CD4-positive, alpha-beta T cell (primary cell): ENCODE data around the gene ZNF688. TPM values are rescaled to one million over a fixed set of nuclear protein-coding genes. Genes with fewer than 3 reads are reported as not detected.

ENCODE experiments used
- ATAC-seq: fragments of 200-7000 bp; cut with Tn5 transposase; one replicate; pipeline ENCODE4 v1.10.0; 2022; ENCODE audit warnings: mild to moderate bottlenecking; ENCODE audit not compliant: poor library complexity
- CTCF ChIA-PET: fragments of 350-600 bp; sonication (Branson Sonifier 250); formaldehyde crosslinking; loops from one replicate; lab custom pipeline; 2021; ENCODE audit warnings: antibody characterized with exemption, inconsistent platforms; lab: Charles Lee
- POLR2A ChIA-PET: fragments of 350-600 bp; sonication (Branson Sonifier 250); formaldehyde crosslinking; loops from one replicate; lab custom pipeline; 2021; ENCODE audit warnings: antibody characterized with exemption, inconsistent platforms; lab: Charles Lee
- DNase-seq, 14 experiments: peaks; one replicate each; pipeline ENCODE4 v3.0.0-alpha.2; 2013 to 2020; ENCODE audit warnings: mixed read lengths in 2 of 14
- H3K27ac ChIP-seq, 2 donors: one replicate each; pipeline versions ENCODE4 v1.5.1 to v1.7.0; 2013; ENCODE audit warnings: low read length in 2 of 2, low read depth in 1 of 2, mild to moderate bottlenecking in 1 of 2
- H3K27me3 ChIP-seq, 2 experiments: 1 replicate in 1 of 2; 2 replicates in 1 of 2; pipeline versions ENCODE4 v1.6.1 to v1.7.0; 2013; ENCODE audit warnings: low read length in 2 of 2, control low read depth in 1 of 2, mild to moderate bottlenecking in 1 of 2, moderate library complexity in 1 of 2; ENCODE audit not compliant: insufficient read depth in 2 of 2, control insufficient read depth in 1 of 2
- H3K36me3 ChIP-seq: one replicate; pipeline ENCODE4 v1.6.1; 2013; ENCODE audit warnings: low read length, control low read depth; ENCODE audit not compliant: insufficient read depth
- H3K4me1 ChIP-seq: one replicate; pipeline ENCODE4 v1.6.1; 2013; ENCODE audit warnings: low read length, control low read depth; ENCODE audit not compliant: insufficient read depth
- H3K4me3 ChIP-seq: one replicate; pipeline ENCODE4 v1.5.1; 2013; ENCODE audit warnings: mild to moderate bottlenecking, low read length, moderate library complexity
- H3K9me3 ChIP-seq, 2 experiments: 1 replicate in 1 of 2; 2 replicates in 1 of 2; pipeline versions ENCODE4 v1.6.1 to v1.7.0; 2013; ENCODE audit warnings: low read length in 2 of 2, mild to moderate bottlenecking in 2 of 2, control low read depth in 1 of 2, moderate library complexity in 1 of 2; ENCODE audit not compliant: control insufficient read depth in 1 of 2, insufficient read depth in 1 of 2
- H3K27ac Mint-ChIP-seq: one replicate; pipeline ENCODE4 v1.8.0; 2020; ENCODE audit warnings: mixed read lengths
- H3K27me3 Mint-ChIP-seq: one replicate; pipeline ENCODE4 v1.8.0; 2021; ENCODE audit warnings: mixed read lengths
- H3K36me3 Mint-ChIP-seq: one replicate; pipeline ENCODE4 v1.8.0; 2021; ENCODE audit warnings: low read depth, mixed read lengths
- H3K4me1 Mint-ChIP-seq: one replicate; pipeline ENCODE4 v1.8.0; 2021; ENCODE audit warnings: low read depth, mixed read lengths
- H3K4me3 Mint-ChIP-seq: one replicate; pipeline ENCODE4 v1.8.0; 2020; ENCODE audit warnings: mild to moderate bottlenecking, mixed read lengths
- H3K9me3 Mint-ChIP-seq: one replicate; pipeline ENCODE4 v1.8.0; 2020; ENCODE audit warnings: mixed read lengths
- intact Hi-C, 2 experiments: fragments of 100-400 bp; cut with DNase I in 1 of 2; cut with micrococcal nuclease in 1 of 2; formaldehyde crosslinking; loops; one replicate each; pipeline versions ENCODE4 v1.15.1 to v1.9.0; 2023 to 2025; cut with DNase I, micrococcal nuclease
- polyA plus RNA-seq, 2 donors: library from polyadenylated mRNA; unstranded; fragments of 120-200 nt; gene quantifications; one replicate each; pipeline ENCODE4 v1.2.1, GENCODE V29; 2013
- total RNA-seq, 174 experiments: library from RNA in 2 of 174; stranded (reverse) in 2 of 174; gene quantifications; one replicate each; pipeline ENCODE4 v1.2.3 and lab custom pipeline; 2021 to 2026
- TF ChIP-seq, protein P1 (sequence below): fragments of 200-600 bp; IDR thresholded peaks from one replicate; pipeline ENCODE4 v1.8.0; 2022; ENCODE audit warnings: antibody characterized with exemption, mild to moderate bottlenecking

ZNF688 gene
- total RNA-seq (1 to 10 TPM; 8.8 to 9.6 TPM), total RNA-seq (lab: John Stamatoyannopoulos, UW) (1.8 to 26.1 (median 14.0) reads per million in 172 experiments)
- polyA plus RNA-seq (2013, experiment 1 of 2): 15.7 TPM
- polyA plus RNA-seq (2013, experiment 2 of 2): 18.8 TPM

DNA sequence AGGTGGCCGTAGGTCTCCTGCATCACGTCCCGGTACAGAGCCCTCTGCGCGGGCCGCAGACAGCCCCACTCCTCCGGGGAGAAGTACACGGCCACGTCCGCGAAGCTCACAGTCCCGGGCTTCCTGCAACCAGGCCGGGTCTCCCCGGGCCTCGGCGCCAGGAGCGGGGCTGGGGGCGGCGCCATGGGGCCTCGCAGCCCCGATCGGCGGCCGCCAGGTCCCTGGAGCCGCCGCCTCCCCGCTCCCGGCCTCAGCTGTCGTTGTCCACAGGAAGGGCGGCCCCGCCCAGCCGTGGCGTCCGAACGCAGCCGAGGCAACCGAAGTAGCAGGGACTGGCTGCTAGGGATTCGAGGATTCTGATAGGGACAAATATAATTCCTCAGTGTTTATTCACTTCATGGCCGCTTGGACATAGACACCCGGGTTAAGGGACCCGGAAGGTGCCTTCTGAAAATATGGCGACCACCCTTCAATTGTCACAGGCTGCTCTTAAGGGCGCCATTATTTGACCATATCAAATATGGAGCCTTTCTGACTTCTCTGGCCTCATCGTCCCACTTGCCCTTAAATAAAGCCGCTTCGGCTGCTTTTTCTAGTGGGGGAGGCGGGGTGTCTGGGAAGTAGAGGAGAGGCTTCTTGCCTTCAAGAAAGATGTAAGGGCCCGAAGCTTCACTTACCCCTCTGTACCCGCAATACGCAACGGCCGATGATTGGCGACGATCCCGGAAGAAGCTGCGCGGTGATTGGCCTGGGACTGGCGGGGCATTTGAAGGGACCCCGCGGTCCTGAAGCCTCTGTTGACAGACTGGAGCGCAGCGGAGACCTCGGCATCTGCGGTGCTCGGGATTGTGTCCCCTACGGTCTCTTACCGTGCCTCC lies at the start of gene ZNF688:
TSS of gene ZNF688 (minus strand) at position 270 of the 878 bp plus-strand sequence. CDS start at position 185, 85 bp downstream.
- H3K4me3 ChIP-seq: peak within 1 kb of the TSS; percentile 94
- H3K36me3 Mint-ChIP-seq: no peaks in the 10 kb centered on the region
- CTCF ChIA-PET: interaction anchor here (1.0 to 2.4 kb wide), 9 partner anchors 9 to 142 kb away, joined by 3 to 19 read pairs (median 5); partner anchors contain the start of genes DCTPP1, PRR14, ZNF747 and ZNF764
- no peaks in the 10 kb centered on the region for H3K9me3 ChIP-seq
- POLR2A ChIA-PET: interaction anchor here (0.6 to 3.4 kb wide), 36 partner anchors 10 to 767 kb away, joined by 3 to 152 read pairs (median 6); partner anchors contain the start of genes ALDOA, DCTPP1, FBRS and ITGAL
- peaks cover 8% of the 10 kb centered on the region for H3K36me3 ChIP-seq
- H3K27ac Mint-ChIP-seq: peak within 1 kb of the TSS; percentile 97
- no peaks in the 10 kb centered on the region for H3K27me3 Mint-ChIP-seq
- H3K4me1 ChIP-seq: peaks cover 54% of the 10 kb centered on the region
- H3K27ac ChIP-seq: peak within 1 kb of the TSS; percentile 90 to 96
- H3K27me3 ChIP-seq: no peaks in the 10 kb centered on the region
- TF ChIP-seq, protein P1, sequence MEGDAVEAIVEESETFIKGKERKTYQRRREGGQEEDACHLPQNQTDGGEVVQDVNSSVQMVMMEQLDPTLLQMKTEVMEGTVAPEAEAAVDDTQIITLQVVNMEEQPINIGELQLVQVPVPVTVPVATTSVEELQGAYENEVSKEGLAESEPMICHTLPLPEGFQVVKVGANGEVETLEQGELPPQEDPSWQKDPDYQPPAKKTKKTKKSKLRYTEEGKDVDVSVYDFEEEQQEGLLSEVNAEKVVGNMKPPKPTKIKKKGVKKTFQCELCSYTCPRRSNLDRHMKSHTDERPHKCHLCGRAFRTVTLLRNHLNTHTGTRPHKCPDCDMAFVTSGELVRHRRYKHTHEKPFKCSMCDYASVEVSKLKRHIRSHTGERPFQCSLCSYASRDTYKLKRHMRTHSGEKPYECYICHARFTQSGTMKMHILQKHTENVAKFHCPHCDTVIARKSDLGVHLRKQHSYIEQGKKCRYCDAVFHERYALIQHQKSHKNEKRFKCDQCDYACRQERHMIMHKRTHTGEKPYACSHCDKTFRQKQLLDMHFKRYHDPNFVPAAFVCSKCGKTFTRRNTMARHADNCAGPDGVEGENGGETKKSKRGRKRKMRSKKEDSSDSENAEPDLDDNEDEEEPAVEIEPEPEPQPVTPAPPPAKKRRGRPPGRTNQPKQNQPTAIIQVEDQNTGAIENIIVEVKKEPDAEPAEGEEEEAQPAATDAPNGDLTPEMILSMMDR: no peak
- intact Hi-C loops: loop anchor here (1.0 to 5.0 kb wide), 6 partner anchors 13 to 126 kb away; partner anchors contain the start of genes ZNF764 (in 2 of the 2), ZNF785 (in 2 of the 2), PRR14 (in 1 of the 2) and SRCAP (in 1 of the 2)
- ATAC-seq: peak; percentile 79
- H3K4me3 Mint-ChIP-seq: peak within 1 kb of the TSS; percentile 98
- peaks cover 44% of the 10 kb centered on the region for H3K4me1 Mint-ChIP-seq
- H3K9me3 Mint-ChIP-seq: no peaks in the 10 kb centered on the region
- DNase-seq: peak; percentile 87 to 99 (median 92)

DNA sequence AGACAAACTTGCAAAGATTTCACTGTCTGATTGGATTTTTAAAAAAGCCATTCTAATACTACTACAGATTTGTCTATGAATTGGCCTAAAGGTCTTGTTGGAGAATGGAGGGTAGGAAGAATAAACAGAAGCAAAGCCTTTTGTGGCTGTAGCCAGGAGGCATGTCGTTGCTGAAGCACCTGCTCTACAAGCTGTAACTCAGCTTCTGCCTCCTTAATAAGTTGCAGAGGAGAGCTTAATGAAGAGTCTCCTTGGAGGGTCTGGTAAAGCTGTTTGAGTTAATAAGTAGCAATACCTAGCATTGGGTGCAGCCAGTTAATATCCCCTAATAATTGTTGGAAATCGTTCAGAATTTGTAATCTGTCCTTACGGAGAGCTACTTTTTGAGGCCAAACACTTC lies 48.7 kb upstream of the ZNF688 start:
- no peak for ATAC-seq
- Mint-ChIP-seq H3K27ac (no peak overlapping the region), H3K4me3 (no peak overlapping the region), H3K4me1 (no peaks in the 10 kb centered on the region), H3K36me3 (no peaks in the 10 kb centered on the region), H3K27me3 (no peaks in the 10 kb centered on the region), H3K9me3 (no peaks in the 10 kb centered on the region)
- H3K27me3 ChIP-seq: no peaks in the 10 kb centered on the region
- TF ChIP-seq, protein P1: no peak
- ChIA-PET CTCF (no interaction called here), POLR2A (interaction anchor here (1.0 to 1.2 kb wide), 2 partner anchors 8 to 10 kb away, joined by 3 to 4 read pairs; partner anchors contain the start of gene ZNF689)
- DNase-seq: no peak
- H3K9me3 ChIP-seq: peaks cover 0 to 3% of the 10 kb centered on the region in 2 experiments
- H3K36me3 ChIP-seq: no peaks in the 10 kb centered on the region
- H3K4me1 ChIP-seq: no peaks in the 10 kb centered on the region
- intact Hi-C loops: no loop called here
- H3K4me3 ChIP-seq: no peak overlapping the region
- no peak overlapping the region for H3K27ac ChIP-seq

DNA sequence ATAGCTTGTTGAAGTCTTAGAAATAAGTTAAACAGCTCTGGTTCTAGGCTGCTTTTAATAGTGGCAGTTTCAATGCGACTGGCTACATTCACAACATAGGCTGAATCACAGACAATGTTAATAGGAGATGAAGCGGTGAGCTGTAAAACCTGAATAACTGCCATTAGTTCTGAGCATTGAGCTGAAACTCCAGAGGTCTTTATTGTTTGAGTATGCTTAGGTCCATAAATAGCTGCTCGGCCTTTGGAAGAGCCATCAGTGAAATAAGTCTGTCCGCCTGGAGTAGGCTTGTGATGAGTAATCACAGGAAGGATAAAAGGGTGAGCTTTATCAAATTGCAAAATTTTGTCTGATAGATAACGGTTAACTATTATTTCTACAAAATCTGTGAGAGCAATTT lies 48.1 kb upstream of the ZNF688 start:
- H3K4me3 Mint-ChIP-seq: no peak overlapping the region
- CTCF ChIA-PET: no interaction called here
- TF ChIP-seq, protein P1: no peak
- intact Hi-C loops: no loop called here
- Histone ChIP-seq H3K27me3 (no peaks in the 10 kb centered on the region), H3K4me3 (no peak overlapping the region), H3K4me1 (no peaks in the 10 kb centered on the region), H3K9me3 (peaks cover 0 to 3% of the 10 kb centered on the region in 2 experiments), H3K27ac (no peak overlapping the region), H3K36me3 (no peaks in the 10 kb centered on the region)
- no peak overlapping the region for H3K27ac Mint-ChIP-seq
- ATAC-seq (no peak), DNase-seq (no peak)
- H3K4me1 Mint-ChIP-seq: no peaks in the 10 kb centered on the region
- POLR2A ChIA-PET: interaction anchor here (1.0 to 1.2 kb wide), 2 partner anchors 9 kb away, joined by 3 to 4 read pairs; partner anchors contain the start of gene ZNF689
- no peaks in the 10 kb centered on the region for H3K36me3 Mint-ChIP-seq
- H3K9me3 Mint-ChIP-seq: no peaks in the 10 kb centered on the region
- H3K27me3 Mint-ChIP-seq: no peaks in the 10 kb centered on the region
